Breast epithelium (tissue), 4 donors: ENCODE measurements around the gene ETFB. TPM values are rescaled to one million over a fixed set of nuclear protein-coding genes. Genes with fewer than 3 reads are reported as not detected.
A peak's percentile ranks its signal among the peaks of the same experiment; 100 is the strongest.

Experiments
- DNase-seq, 2 donors: peaks; one replicate each; pipeline ENCODE4 v3.0.0-alpha.2; 2019; ENCODE audit warnings: low spot score in 2 of 2
- H3K27ac ChIP-seq, 2 donors: fragments of 200-600 bp; sonication (generic) in 1 of 2; one replicate each; pipeline ENCODE4 v1.5.1; 2016 to 2019; ENCODE audit warnings: mild to moderate bottlenecking in 1 of 2
- H3K27me3 ChIP-seq, 2 donors: fragments of 200-600 bp; sonication (generic) in 1 of 2; one replicate each; pipeline versions ENCODE4 v1.5.1 to v1.6.0; 2017 to 2019; ENCODE audit warnings: control low read depth in 1 of 2, mild to moderate bottlenecking in 1 of 2
- H3K36me3 ChIP-seq: fragments of 200-600 bp; one replicate; pipeline ENCODE4 v1.5.1; 2019
- H3K4me1 ChIP-seq, 2 donors: fragments of 200-600 bp; sonication (generic); one replicate each; pipeline ENCODE4 v1.5.1; 2016 to 2019; ENCODE audit warnings: control low read depth in 1 of 2
- H3K4me3 ChIP-seq, 3 donors: fragments of 200-600 bp; sonication (generic); 1 replicate in 2 of 3; 2 replicates in 1 of 3; pipeline ENCODE4 v1.5.1; 2016 to 2019; ENCODE audit warnings: mild to moderate bottlenecking in 3 of 3, moderate library complexity in 2 of 3
- H3K9me3 ChIP-seq, 2 donors: fragments of 200-600 bp; sonication (generic) in 1 of 2; one replicate each; pipeline ENCODE4 v1.5.1; 2016 to 2019; ENCODE audit warnings: control low read depth in 1 of 2
- CTCF ChIP-seq, 3 donors: fragments of 450-650 bp; IDR thresholded peaks; one replicate each; pipeline ENCODE4 v1.5.1; 2016 to 2017; ENCODE audit warnings: antibody characterized with exemption in 3 of 3, mild to moderate bottlenecking in 3 of 3, moderate library complexity in 3 of 3
- POLR2A ChIP-seq: fragments of 450-650 bp; IDR thresholded peaks from one replicate; pipeline ENCODE4 v1.6.1; 2016; ENCODE audit warnings: antibody characterized with exemption, mild to moderate bottlenecking, moderate library complexity
- POLR2AphosphoS5 ChIP-seq, 3 donors: sonication (generic); formaldehyde crosslinking; IDR thresholded peaks; one replicate each; pipeline ENCODE4 v1.6.1; 2017; ENCODE audit warnings: antibody characterized with exemption in 3 of 3
- intact Hi-C: fragments of 100-400 bp; cut with DNase I; formaldehyde crosslinking; loops from one replicate; pipeline ENCODE4 v1.15.1; 2023; ENCODE audit warnings: low total_unique reads
- total RNA-seq, 3 donors: library from RNA; depleted of rRNA; stranded (reverse); fragments of >200 nt; gene quantifications; one replicate each; pipeline ENCODE4 v1.1.0, GENCODE V29; 2016

The ETFB gene
- total RNA-seq, 3 donors from 2014 or later: 60.7 to 214 (median 88.5) TPM

DNA sequence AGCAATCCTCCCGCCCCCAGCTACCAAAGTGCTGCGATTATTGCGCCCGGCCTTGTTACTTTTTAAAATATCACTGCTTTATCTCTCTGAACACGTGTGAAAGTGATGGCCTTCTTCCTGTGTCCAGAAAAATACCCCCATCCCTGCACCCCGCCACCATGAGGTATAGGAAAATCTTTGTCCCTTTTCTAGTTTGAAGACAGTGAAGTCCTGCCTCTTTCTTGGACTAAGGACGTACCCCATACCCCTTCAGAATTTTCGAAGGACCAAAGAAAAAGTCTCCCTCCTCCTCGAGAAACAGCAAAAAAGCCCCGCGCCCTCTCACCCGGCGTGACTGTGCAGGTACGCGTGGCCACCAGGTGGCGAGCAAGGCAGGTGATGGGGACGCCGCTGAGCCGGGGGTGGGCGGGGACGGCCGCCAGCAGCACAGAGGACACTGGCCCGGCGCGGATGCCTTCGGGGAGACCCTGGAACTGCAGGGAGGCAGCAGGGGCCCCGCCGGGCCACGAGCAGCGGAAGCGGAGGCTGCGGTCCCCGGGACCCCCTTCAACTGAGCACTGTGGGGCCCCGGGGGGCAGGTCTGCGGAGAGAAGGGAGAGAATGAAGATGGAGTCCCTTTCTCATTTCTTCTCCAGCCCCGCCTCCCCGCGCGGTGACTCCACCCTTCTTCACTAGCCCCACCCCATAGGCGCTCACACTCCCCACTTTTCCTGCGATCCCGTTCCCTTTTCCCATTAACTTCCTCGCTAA is 27.4 kb downstream of the ETFB start:
- H3K4me3 ChIP-seq: peak overlapping the region; percentile 49 to 80 (median 67)
- H3K36me3 ChIP-seq: no peaks in the 10 kb centered on the region
- intact Hi-C loops: no loop called here
- H3K4me1 ChIP-seq: no peaks in the 10 kb centered on the region
- peak overlapping the region; percentile 45 to 82 for H3K27ac ChIP-seq
- H3K27me3 ChIP-seq: no peaks in the 10 kb centered on the region
- no peaks in the 10 kb centered on the region for H3K9me3 ChIP-seq
- peak; percentile 74 to 85 for DNase-seq
- no peak for TF ChIP-seq POLR2A
- TF ChIP-seq CTCF (IDR thresholded peaks at IDR 0.05): peak; percentile 82 to 89 (median 88)
- TF ChIP-seq POLR2AphosphoS5 (IDR thresholded peaks at IDR 0.05): peak in 1 of 3 donors; percentile 7

GRCh38 chr19:51337861-51338562 is 28.2 kb downstream of the ETFB start:
- Histone ChIP-seq H3K4me1 (no peaks in the 10 kb centered on the region), H3K27ac (no peak overlapping the region), H3K27me3 (no peaks in the 10 kb centered on the region), H3K36me3 (no peaks in the 10 kb centered on the region), H3K9me3 (no peaks in the 10 kb centered on the region), H3K4me3 (no peak overlapping the region)
- DNase-seq: no peak
- TF ChIP-seq POLR2A: no peak
- TF ChIP-seq CTCF (IDR thresholded peaks at IDR 0.05): no peak
- no peak for TF ChIP-seq POLR2AphosphoS5 (IDR thresholded peaks at IDR 0.05)
- intact Hi-C loops: no loop called here

DNA sequence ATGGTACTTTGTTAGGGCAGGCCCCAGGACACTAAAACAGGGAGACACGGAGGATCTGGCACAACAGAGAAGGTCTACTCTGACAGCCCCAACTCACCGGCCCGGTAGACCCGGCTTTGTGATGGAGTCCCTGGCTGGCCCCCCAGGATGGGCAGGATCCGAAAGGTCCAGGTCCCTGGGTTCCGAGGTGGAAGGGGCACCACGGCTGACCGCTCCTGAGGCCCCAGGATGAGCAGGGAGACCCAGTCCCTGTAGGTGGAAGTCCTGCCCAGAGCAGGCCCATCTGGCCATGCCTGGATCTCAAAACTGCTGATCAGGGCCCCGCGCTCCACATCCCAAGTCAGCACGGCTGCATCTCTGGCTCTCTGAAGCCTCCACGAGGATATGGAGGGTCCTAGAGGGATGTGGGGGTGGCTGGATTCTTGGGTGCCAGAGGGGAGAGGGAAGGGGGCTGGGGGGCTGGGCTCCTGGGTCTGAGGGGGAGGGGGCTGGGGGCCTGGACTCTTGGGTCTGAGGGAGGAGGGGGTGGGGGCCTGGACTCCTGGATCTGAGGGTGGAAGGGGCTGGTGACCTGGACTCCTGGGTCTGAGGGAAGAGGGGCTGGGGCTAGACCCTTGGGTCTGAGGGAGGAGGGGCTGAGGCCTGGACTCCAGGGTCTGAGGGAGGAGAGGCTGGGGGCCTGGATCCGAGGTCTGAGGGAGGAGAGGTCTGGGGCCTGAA is 28.9 kb downstream of the ETFB start:
- Histone ChIP-seq H3K4me3 (no peak overlapping the region), H3K27ac (no peak overlapping the region), H3K9me3 (no peaks in the 10 kb centered on the region), H3K36me3 (no peaks in the 10 kb centered on the region), H3K27me3 (no peaks in the 10 kb centered on the region), H3K4me1 (no peaks in the 10 kb centered on the region)
- TF ChIP-seq CTCF (IDR thresholded peaks at IDR 0.05): no peak
- DNase-seq: no peak
- intact Hi-C loops: no loop called here

DNA sequence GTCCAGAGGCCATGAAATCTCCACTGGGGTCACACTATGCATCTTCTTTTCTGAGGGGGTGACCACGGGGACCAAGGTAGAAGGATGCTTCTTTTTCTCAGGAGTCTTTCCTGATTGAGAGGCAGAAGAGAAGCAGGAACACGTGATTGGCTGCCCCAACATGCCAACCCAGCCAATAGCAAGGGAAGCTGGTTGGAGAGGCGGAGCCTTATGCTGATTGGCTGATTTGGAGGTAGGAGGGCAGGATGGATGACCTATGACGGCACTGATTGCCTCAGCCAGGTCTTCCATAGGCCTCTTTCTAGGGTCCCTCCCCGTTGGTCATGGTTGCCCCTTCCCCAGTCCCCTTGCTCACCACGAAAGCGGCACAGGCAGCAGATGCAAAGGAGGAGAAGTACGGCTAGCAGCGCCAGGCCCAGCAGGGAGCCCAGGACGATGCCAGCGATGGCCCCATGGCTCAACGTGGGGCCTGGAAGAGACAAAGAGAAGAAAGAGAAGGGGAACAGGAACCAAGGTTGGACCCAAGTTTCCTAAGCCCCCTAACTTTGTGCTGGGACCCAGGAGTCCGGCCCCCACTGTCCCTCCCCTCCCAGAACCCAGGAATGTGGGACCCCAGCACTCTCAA is 32.2 kb downstream of the ETFB start:
- Histone ChIP-seq H3K4me3 (no peak overlapping the region), H3K4me1 (no peaks in the 10 kb centered on the region), H3K27ac (no peak overlapping the region), H3K27me3 (peaks cover 0 to 22% of the 10 kb centered on the region in 2 donors), H3K9me3 (no peaks in the 10 kb centered on the region), H3K36me3 (no peaks in the 10 kb centered on the region)
- DNase-seq: no peak
- intact Hi-C loops: no loop called here
- TF ChIP-seq POLR2AphosphoS5 (IDR thresholded peaks at IDR 0.05): no peak
- no peak for TF ChIP-seq CTCF (IDR thresholded peaks at IDR 0.05)
- no peak for TF ChIP-seq POLR2A
